ENCODE measurements around the gene LPIN2.

LPIN2 gene

GRCh38 chr18:2974731-2975130, 38.2 kb downstream of the LPIN2 start:
- peaks cover 8% of the 10 kb centered on the region for H3K79me2 ChIP-seq (ENCODE audit: insufficient read depth, low read length)

GRCh38 chr18:2971741-2972552, 41.0 kb downstream of the LPIN2 start:
- Histone ChIP-seq H2AFZ (ENCODE audit: low read depth, low read length, severe bottlenecking) (no peak overlapping the region), H3K4me2 (ENCODE audit: low read depth, low read length, poor library complexity, severe bottlenecking) (no peak overlapping the region), H4K20me1 (ENCODE audit: low read depth, low read length) (no peaks in the 10 kb centered on the region), H3K4me3 (ENCODE audit: insufficient read depth, low read length, poor library complexity, severe bottlenecking) (no peak overlapping the region), H3K9me2 (replicated peaks; ENCODE audit: insufficient read depth, low read length) (no peaks in the 10 kb centered on the region), H3K9ac (ENCODE audit: low read length) (no peak overlapping the region), H3K27ac (ENCODE audit: low read depth, low read length) (no peak overlapping the region), H3K79me2 (ENCODE audit: insufficient read depth, low read length) (peaks cover 9% of the 10 kb centered on the region), H3K27me3 (ENCODE audit: low read length) (no peaks in the 10 kb centered on the region), H3F3A (ENCODE audit: insufficient read depth) (no peaks in the 10 kb centered on the region), H3K36me3 (ENCODE audit: low read length) (no peaks in the 10 kb centered on the region), H3K9me3 (ENCODE audit: insufficient read depth, low read length) (no peaks in the 10 kb centered on the region)
- TF ChIP-seq, protein P1, sequence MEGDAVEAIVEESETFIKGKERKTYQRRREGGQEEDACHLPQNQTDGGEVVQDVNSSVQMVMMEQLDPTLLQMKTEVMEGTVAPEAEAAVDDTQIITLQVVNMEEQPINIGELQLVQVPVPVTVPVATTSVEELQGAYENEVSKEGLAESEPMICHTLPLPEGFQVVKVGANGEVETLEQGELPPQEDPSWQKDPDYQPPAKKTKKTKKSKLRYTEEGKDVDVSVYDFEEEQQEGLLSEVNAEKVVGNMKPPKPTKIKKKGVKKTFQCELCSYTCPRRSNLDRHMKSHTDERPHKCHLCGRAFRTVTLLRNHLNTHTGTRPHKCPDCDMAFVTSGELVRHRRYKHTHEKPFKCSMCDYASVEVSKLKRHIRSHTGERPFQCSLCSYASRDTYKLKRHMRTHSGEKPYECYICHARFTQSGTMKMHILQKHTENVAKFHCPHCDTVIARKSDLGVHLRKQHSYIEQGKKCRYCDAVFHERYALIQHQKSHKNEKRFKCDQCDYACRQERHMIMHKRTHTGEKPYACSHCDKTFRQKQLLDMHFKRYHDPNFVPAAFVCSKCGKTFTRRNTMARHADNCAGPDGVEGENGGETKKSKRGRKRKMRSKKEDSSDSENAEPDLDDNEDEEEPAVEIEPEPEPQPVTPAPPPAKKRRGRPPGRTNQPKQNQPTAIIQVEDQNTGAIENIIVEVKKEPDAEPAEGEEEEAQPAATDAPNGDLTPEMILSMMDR (IDR thresholded peaks at IDR 0.05; ENCODE audit: insufficient read depth, low read length, poor library complexity, severe bottlenecking), result no peak
- TF ChIP-seq EZH2phosphoT487 (conservative IDR thresholded peaks at IDR 0.05; ENCODE audit: low read length), result no peak

More at GRCh38 chr18:2974731-2975130, 38.2 kb downstream of the LPIN2 start:
- H3K9me2 ChIP-seq (replicated peaks; ENCODE audit: insufficient read depth, low read length), result no peaks in the 10 kb centered on the region
- TF ChIP-seq, protein P1 (IDR thresholded peaks at IDR 0.05; ENCODE audit: insufficient read depth, low read length, poor library complexity, severe bottlenecking), result no peak
- TF ChIP-seq EZH2phosphoT487 (conservative IDR thresholded peaks at IDR 0.05; ENCODE audit: low read length), result no peak
- H3K4me2 ChIP-seq (ENCODE audit: low read depth, low read length, poor library complexity, severe bottlenecking), result no peak overlapping the region
- H3K36me3 ChIP-seq (ENCODE audit: low read length), result no peaks in the 10 kb centered on the region
- H2AFZ ChIP-seq (ENCODE audit: low read depth, low read length, severe bottlenecking), result no peak overlapping the region
- H3K9ac ChIP-seq (ENCODE audit: low read length), result no peak overlapping the region
- 0 out of 2 replicates have a peak, but pooled peaks cover 1% of the 10 kb centered on the region for H3F3A ChIP-seq (ENCODE audit: insufficient read depth)
- H3K27me3 ChIP-seq (ENCODE audit: low read length), result no peaks in the 10 kb centered on the region
- 0 out of 2 replicates have a peak, but pooled peaks cover 4% of the 10 kb centered on the region for H4K20me1 ChIP-seq (ENCODE audit: low read depth, low read length)
- H3K4me3 ChIP-seq (ENCODE audit: insufficient read depth, low read length, poor library complexity, severe bottlenecking), result no peak overlapping the region
- no peaks in the 10 kb centered on the region for H3K9me3 ChIP-seq (ENCODE audit: insufficient read depth, low read length)
- H3K27ac ChIP-seq (ENCODE audit: low read depth, low read length), result no peak overlapping the region

GRCh38 chr18:2970772-2971659, 41.9 kb downstream of the LPIN2 start:
- Histone ChIP-seq H2AFZ (ENCODE audit: low read depth, low read length, severe bottlenecking) (no peak overlapping the region), H3K4me2 (ENCODE audit: low read depth, low read length, poor library complexity, severe bottlenecking) (no peak overlapping the region), H3K9ac (ENCODE audit: low read length) (no peak overlapping the region), H3K9me3 (ENCODE audit: insufficient read depth, low read length) (no peaks in the 10 kb centered on the region), H3K79me2 (ENCODE audit: insufficient read depth, low read length) (peaks cover 7% of the 10 kb centered on the region), H3K9me2 (replicated peaks; ENCODE audit: insufficient read depth, low read length) (no peaks in the 10 kb centered on the region), H3K36me3 (ENCODE audit: low read length) (no peaks in the 10 kb centered on the region), H3K27ac (ENCODE audit: low read depth, low read length) (no peak overlapping the region), H4K20me1 (ENCODE audit: low read depth, low read length) (no peaks in the 10 kb centered on the region), H3K4me3 (ENCODE audit: insufficient read depth, low read length, poor library complexity, severe bottlenecking) (no peak overlapping the region), H3K27me3 (ENCODE audit: low read length) (no peaks in the 10 kb centered on the region), H3F3A (ENCODE audit: insufficient read depth) (no peaks in the 10 kb centered on the region)
- TF ChIP-seq, protein P1 (IDR thresholded peaks at IDR 0.05; ENCODE audit: insufficient read depth, low read length, poor library complexity, severe bottlenecking), result no peak
- TF ChIP-seq EZH2phosphoT487 (conservative IDR thresholded peaks at IDR 0.05; ENCODE audit: low read length), result no peak

All from SU-DHL-6 (cell line).